Measurements from ENCODE around the gene CCDC167.
"Not testable (repeated sequence)": the region's sequence is repeated elsewhere in the genome, so short reads cannot be mapped to it uniquely, and the experiment has no call there.

The CCDC167 gene

DNA sequence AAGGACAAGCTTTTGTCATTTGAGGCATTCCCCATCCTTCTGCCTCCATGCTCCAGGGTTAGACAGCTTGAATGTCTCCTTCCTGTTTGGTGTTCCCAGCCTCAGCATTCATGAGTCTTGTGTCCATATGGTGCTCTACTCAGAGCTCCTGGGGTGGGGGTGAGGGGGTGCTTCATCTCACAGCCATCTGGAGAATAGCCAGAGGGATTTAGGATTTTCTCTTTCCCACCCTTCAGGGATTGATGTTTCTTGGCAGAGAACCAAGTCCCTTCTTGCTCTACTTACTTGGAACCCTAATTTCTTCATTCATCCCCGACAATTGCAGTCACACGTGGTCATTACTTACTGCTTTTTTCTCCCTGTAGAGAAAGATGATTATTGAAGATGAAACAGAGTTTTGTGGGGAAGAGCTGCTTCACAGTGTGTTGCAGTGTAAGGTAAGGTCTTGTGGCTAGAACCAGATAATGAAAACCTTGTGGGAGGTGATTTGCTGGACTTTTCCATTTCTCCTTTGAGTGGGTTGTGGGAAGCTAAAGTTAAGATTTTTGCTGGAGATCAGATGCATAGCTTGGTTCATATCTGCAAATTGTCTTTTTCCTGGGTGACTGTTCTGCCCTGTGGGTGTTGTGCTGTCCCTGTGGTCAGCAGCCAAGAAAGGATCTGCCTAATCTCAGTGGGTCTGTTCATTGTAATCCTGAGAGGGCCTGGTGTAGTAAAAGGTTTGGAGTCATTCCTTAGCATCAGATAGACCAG is 48.1 kb downstream of the CCDC167 start:
- TF ChIP-seq ZFX (IDR thresholded peaks at IDR 0.05; ENCODE audit: borderline replicate concordance) = no peak
- TF ChIP-seq, protein P1, sequence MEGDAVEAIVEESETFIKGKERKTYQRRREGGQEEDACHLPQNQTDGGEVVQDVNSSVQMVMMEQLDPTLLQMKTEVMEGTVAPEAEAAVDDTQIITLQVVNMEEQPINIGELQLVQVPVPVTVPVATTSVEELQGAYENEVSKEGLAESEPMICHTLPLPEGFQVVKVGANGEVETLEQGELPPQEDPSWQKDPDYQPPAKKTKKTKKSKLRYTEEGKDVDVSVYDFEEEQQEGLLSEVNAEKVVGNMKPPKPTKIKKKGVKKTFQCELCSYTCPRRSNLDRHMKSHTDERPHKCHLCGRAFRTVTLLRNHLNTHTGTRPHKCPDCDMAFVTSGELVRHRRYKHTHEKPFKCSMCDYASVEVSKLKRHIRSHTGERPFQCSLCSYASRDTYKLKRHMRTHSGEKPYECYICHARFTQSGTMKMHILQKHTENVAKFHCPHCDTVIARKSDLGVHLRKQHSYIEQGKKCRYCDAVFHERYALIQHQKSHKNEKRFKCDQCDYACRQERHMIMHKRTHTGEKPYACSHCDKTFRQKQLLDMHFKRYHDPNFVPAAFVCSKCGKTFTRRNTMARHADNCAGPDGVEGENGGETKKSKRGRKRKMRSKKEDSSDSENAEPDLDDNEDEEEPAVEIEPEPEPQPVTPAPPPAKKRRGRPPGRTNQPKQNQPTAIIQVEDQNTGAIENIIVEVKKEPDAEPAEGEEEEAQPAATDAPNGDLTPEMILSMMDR (IDR thresholded peaks at IDR 0.05) = no peak
- no peak overlapping the region for H3K27ac ChIP-seq

DNA sequence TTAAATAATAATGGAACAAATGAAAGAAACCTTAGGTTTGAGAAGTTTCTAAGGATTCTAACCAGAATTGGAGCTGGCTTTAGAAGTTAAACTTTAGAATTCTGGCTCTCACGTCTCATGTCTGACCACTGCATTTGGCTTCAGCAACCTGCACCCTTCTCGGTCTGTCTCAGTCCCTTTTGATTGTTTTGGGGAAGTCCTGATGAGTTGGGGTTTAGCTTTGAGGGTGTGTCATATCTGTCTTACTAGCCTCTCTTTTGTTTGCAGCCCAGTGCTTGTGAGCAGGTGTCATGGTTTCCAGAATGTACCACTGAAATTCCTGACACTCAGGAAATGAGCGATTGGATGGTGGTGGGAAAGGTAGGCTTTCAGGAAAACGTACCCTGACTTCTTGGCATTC is 49.7 kb downstream of the CCDC167 start:
- no peak overlapping the region for H3K27ac ChIP-seq
- TF ChIP-seq, protein P1 (IDR thresholded peaks at IDR 0.05) = no peak
- no peak for TF ChIP-seq ZFX (IDR thresholded peaks at IDR 0.05; ENCODE audit: borderline replicate concordance)

DNA sequence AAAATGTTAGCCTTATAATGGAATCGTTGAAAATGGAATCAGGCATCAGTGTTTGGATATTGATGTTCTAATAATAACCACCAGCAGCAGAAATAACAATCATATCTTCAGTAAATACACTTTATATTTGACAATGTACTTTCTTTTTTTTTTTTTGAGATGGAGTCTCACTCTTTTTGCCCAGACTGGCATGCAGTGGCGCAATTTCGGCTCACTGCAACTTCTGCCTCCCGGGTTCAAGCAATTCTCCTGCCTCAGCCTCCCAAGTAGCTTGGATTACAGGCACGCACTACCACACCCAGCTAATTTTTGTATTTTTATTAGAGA is 56.5 kb downstream of the CCDC167 start:
- H3K27ac ChIP-seq = not testable (repeated sequence)

DNA sequence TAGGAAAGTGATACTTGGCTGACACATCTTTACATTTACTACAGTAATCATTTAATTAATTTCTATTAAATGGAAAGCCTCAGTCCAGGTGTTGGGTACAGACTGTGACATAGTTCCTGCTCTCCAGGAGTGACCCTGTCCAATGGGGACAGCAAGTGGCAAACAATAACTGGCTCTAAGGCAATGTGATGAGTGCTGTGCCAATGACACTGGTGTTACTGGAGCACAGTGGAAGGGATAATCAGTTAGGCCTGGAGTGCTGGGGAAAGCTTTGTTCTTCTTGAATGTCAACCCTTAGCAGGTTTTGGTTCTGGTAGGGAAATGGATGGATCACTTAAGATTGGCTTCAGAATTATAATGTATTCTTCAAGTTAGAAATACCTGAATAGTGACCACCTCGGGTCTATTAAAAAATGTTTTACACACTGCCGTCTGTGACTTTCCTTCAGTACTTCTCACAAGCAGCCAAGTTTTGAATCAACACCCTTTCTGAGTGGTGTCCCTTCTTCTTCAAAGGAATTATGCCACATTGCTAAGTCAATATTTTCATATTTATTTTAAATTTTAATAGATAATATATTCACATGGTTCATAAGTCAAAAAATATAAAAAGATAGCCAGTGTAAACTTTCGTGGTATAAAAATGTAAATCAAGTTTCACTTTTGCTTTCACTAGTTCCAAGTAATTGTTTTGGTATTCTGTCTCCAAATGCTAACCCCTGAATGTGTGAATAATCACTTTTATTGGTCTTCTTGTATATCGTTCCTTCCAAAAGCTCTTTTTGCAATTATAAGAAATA is 57.1 kb downstream of the CCDC167 start:
- H3K27ac ChIP-seq = no peak overlapping the region
- TF ChIP-seq, protein P1 (IDR thresholded peaks at IDR 0.05) = no peak
- no peak for TF ChIP-seq ZFX (IDR thresholded peaks at IDR 0.05; ENCODE audit: borderline replicate concordance)

DNA sequence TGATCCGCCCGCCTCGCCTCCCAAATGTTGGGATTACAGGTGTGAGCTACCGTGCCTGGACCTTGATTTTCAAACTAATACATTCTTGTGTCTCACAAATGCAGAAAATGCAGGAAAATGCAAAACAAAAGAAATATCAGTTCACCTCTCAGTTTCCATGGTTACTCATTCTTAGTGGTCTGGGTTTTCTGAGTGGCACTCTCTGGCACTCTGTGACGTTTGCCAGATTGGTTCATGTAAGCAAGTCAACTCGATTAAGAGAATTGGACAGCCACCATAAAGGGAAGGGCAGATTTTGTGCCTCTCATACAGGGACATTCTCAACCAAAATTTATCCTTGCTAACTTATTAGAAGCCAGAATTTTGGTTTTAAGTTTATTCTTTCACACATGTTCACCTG is 58.0 kb downstream of the CCDC167 start:
- TF ChIP-seq, protein P1 (IDR thresholded peaks at IDR 0.05) = no peak
- no peak for TF ChIP-seq ZFX (IDR thresholded peaks at IDR 0.05; ENCODE audit: borderline replicate concordance)
- no peak overlapping the region for H3K27ac ChIP-seq

DNA sequence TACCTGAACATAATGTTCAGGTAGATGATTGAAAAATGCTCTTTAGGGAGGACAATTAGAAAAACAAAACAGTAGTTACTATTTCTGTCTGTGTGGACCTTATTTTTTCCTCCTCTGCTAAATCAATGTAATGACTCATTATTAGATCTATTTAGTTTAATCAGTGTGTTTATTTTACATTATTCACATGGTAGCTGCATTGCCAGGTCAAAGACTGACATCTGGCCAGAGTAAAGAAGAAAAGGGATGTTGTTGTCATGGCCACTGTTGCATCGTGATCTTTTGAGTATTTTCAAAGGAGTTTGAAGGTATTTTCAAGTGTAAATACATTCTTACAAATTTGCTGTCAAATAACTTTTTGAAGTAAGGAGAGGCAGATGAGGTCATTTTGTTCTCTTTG is 60.8 kb downstream of the CCDC167 start:
- TF ChIP-seq, protein P1 (IDR thresholded peaks at IDR 0.05) = no peak
- no peak for TF ChIP-seq ZFX (IDR thresholded peaks at IDR 0.05; ENCODE audit: borderline replicate concordance)
- no peak overlapping the region for H3K27ac ChIP-seq

DNA sequence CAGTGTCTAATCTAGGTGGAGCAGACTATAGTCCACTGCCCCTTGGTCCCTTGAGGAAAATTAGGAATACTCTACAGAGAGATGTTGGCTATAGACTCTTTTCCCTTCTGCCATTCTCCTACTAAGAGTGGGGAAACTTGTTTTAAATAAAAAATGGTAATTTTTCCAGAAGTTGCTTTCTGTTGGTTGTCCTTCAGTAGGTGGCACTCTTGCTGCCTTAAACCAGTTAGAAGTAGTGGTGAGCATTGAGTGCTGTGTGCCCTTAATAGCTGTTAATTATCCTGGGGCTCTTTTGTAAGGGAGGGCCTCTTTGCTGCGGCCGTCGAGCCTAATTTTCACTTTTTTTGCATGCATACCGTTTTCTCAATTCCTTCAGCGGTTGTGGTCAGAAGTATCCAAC is 63.9 kb downstream of the CCDC167 start:
- no peak overlapping the region for H3K27ac ChIP-seq
- TF ChIP-seq, protein P1 (IDR thresholded peaks at IDR 0.05) = no peak
- TF ChIP-seq ZFX (IDR thresholded peaks at IDR 0.05; ENCODE audit: borderline replicate concordance) = no peak
